Astrocyte of the cerebellum (primary cell): ENCODE data around the gene GJA8.
"Not testable (repeated sequence)": the region's sequence is repeated elsewhere in the genome, so short reads cannot be mapped to it uniquely, and the experiment has no call there.

Experiments
- DNase-seq: peaks from one replicate; pipeline ENCODE4 v3.0.0-alpha.2; 2011; ENCODE audit warnings: low read depth
- H3K4me3 ChIP-seq: 2 replicates; pipeline ENCODE4 v1.5.1; 2011; ENCODE audit warnings: mild to moderate bottlenecking, low read depth, low read length, moderate library complexity
- in situ Hi-C: cut with HindIII; loops from 2 replicates; pipeline ENCODE4 v1.10.0; 2017; ENCODE audit warnings: low sequenced_read_pairs
- TF ChIP-seq, protein P1 (sequence below): IDR thresholded peaks from 2 replicates; pipeline ENCODE4 v1.5.1; 2012; ENCODE audit warnings: low read length, low read depth, moderate library complexity, mild to moderate bottlenecking; ENCODE audit errors: missing control alignments

The GJA8 gene

DNA sequence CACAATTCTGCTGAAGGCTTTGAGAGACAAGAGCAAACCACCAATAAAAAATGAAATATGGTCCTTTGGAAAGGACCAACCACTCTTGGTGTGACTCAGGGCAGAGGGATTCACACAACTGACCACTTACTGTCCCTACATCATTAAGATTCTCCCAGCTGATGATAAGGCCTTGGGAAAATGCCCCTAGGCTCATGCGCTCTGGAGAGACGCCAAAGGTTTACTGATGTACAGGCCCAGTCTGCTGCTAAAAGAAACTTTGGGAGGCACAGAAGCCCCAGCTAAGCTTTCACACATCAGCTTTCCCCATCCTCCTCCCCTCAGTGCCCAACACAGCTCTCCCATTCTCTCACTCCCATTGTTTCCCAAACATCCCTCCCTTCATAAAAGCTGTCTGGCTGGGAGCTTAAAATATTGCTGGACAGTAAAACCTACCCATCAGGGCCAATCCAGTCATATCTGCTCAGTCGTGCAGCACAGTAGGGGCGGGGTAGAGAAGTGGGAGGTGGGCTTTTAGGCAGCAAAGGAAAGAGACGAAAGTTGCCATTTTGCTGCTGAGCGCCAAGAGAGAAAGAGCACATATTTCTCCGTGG, at the start of gene GJA8:
GJA8 (plus strand) TSS at position 543 of the 593 bp plus-strand sequence. CDS start 5,161 bp downstream, outside the sequence.
- TF ChIP-seq, protein P1, sequence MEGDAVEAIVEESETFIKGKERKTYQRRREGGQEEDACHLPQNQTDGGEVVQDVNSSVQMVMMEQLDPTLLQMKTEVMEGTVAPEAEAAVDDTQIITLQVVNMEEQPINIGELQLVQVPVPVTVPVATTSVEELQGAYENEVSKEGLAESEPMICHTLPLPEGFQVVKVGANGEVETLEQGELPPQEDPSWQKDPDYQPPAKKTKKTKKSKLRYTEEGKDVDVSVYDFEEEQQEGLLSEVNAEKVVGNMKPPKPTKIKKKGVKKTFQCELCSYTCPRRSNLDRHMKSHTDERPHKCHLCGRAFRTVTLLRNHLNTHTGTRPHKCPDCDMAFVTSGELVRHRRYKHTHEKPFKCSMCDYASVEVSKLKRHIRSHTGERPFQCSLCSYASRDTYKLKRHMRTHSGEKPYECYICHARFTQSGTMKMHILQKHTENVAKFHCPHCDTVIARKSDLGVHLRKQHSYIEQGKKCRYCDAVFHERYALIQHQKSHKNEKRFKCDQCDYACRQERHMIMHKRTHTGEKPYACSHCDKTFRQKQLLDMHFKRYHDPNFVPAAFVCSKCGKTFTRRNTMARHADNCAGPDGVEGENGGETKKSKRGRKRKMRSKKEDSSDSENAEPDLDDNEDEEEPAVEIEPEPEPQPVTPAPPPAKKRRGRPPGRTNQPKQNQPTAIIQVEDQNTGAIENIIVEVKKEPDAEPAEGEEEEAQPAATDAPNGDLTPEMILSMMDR: no peak
- DNase-seq: no peak
- no peak within 1 kb of the TSS for H3K4me3 ChIP-seq
- in situ Hi-C loops: no loop called here

DNA sequence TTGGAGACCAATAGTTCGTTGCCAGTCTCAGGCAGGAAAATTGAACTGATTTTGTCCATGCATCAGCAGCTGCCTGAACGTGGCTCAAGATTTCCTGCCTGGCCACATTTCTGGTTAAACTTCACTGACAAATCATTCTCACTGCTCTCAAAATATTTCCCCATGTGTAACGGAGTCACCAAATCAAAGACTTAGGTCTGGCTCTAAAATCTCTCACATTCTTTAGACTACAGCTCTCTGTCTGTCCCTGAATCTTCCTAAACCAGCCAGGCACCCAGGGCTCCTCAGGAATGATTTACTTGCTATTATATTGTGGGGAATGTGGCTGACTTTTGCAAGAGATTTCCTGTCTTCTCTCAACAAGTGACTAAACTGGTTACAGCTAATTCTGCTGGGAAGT, 49.2 kb upstream of the GJA8 start:
- H3K4me3 ChIP-seq: no peak overlapping the region
- in situ Hi-C loops: no loop called here
- TF ChIP-seq, protein P1: no peak
- DNase-seq: no peak

DNA sequence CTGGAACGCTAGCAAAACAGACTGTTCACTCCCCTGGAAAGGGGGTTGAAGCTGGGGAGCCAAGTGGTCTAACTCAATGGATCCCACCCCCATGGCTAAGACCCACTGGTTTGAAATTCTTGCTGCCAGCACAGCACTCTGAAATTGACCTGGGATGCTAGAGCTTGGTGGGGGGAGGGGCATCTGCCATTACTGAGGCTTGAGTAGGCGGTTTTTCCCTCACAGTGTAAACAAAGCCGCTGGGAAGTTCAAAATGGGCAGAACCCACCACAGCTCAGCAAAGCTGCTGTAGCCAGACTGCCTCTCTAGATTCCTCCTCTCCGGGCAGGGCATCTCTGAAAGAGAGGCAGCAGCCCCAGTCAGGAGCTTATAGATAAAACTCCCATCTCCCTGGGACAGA, 47.6 kb upstream of the GJA8 start:
- DNase-seq, H3K4me3 ChIP-seq, in situ Hi-C loops: not testable (repeated sequence)

DNA sequence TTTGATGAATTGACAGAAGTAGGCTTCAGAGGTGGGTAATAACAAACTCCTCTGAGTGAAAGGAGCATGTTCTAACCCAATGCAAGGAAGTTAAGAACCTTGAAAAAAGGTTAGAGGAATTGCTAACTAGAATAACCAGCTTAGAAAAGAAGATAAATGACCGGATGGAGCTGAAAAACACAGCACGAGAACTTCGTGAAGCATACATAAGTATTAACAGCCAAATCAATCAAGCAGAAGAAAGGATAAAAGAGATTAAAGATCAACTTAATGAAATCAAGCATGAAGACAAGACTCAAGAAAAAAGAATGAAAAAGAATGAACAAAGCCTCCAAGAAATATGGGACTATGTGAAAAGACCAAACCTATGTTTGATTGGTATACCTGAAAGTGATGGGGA, 46.6 kb upstream of the GJA8 start:
- in situ Hi-C loops: not testable (repeated sequence)

DNA sequence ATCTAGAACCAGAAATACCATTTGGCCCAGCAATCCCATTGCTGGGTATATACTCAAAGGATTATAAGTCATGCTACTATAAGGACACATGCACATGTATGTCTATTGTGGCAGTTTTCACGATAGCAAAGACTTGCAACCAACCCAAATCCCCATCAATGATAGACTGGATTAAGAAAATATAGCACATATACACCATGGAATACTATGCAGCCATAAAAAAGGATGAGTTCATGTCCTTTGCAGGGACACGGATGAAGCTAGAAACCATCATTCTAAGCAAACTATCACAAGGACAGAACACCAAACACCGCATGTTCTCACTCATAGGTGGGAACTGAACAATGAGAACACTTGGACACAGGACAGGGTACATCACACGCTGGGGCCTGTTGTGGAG, 35.4 kb upstream of the GJA8 start:
- H3K4me3 ChIP-seq, in situ Hi-C loops, DNase-seq: not testable (repeated sequence)

More for the DNA sequence above, 46.6 kb upstream of the GJA8 start:
- DNase-seq, H3K4me3 ChIP-seq: not testable (repeated sequence)

DNA sequence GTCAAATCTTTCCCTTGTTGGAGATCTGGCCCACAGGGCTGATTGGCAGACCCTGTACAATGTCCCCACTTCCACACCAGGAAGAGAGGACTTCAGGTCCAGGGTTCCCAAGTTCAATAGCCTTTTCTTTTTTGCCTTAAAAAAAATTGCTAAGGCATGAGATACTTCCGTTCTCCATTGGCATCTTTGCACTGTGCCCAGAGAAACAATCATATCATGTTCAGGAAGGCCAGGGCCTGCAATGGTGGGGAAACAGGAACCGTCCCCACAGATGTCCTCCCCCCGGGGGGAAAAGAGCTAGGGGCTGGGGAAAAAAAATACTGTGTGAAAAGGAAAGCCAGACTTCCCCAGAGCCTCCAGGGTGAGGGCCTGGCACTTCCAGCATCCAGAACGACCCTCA, 24.6 kb upstream of the GJA8 start:
- H3K4me3 ChIP-seq: no peak overlapping the region
- in situ Hi-C loops: loop anchor here (10.0 kb wide), 1 partner anchor 63 kb away; no protein-coding TSS in a partner anchor
- TF ChIP-seq, protein P1: no peak
- DNase-seq: no peak

DNA sequence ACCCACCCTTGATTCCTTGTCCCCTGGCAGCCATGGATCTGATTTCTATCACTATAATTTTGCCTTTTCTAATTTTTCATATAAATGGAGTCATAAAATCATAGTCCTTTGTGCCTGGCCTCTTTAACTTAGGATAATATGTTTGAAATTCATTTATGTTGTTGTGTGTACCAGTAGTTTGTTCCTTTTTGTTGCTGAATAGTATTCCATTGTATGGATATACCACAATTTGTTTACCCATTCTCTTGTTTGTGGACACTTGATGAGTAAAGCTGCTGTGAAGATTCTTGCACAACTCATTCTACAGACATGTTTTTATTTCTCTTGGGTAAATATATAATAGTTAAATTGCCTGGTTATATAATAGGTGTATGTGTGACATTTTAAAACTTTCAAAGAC, 22.7 kb upstream of the GJA8 start:
- no peak overlapping the region for H3K4me3 ChIP-seq
- DNase-seq: no peak
- in situ Hi-C loops: loop anchor here (10.0 kb wide), 1 partner anchor 65 kb away; no protein-coding TSS in a partner anchor
- TF ChIP-seq, protein P1: no peak

DNA sequence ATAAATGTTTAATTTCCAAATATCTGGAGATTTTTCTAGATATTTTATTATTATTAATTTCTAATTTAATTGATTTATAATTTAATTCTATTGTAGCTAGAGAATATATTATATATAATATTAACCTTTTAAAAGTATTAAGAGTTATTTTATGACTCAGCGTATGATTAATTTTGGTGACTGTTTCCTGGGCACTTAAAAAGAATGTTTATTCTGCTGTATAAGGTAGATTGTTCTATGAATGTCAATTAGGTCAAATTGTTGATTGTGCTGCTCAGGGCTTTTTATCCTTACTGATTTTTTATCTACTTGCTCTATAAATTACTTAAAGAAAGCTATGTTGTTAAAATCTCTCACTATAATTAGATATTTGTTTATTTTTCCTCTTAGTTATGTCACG, 20.1 kb upstream of the GJA8 start:
- TF ChIP-seq, protein P1: no peak
- no peak overlapping the region for H3K4me3 ChIP-seq
- in situ Hi-C loops: no loop called here
- DNase-seq: no peak
